K562 (cell line): Measurements from ENCODE around the gene GAB2. TPM values are rescaled to one million over a fixed set of nuclear protein-coding genes. Genes with fewer than 3 reads are reported as not detected.

Experiments
- ARID2 ChIP-seq: fragments of 450-650 bp; IDR thresholded peaks from 2 replicates; pipeline ENCODE4 v1.6.1; 2017; ENCODE audit warnings: antibody characterized with exemption, mild to moderate bottlenecking
- CHD2 ChIP-seq: IDR thresholded peaks from 2 replicates; pipeline ENCODE4 v1.6.1; 2011; ENCODE audit warnings: low read depth, low read length
- EGR1 ChIP-seq: fragments of 450-650 bp; conservative IDR thresholded peaks from 2 replicates; pipeline ENCODE4 v1.6.1; 2017; ENCODE audit warnings: mild to moderate bottlenecking
- HMG20A ChIP-seq: fragments of 450-650 bp; formaldehyde crosslinking; conservative IDR thresholded peaks from 2 replicates; pipeline ENCODE4 v1.4.0; 2020; ENCODE audit warnings: mild to moderate bottlenecking, mixed read lengths
- HMG20B ChIP-seq: fragments of 250-450 bp; sonication (Bioruptor Pico); IDR thresholded peaks from 2 replicates; pipeline ENCODE4 v1.5.0; 2021; ENCODE audit warnings: mild to moderate bottlenecking
- MAZ ChIP-seq, 2 experiments: fragments of 450-650 bp in 1 of 2; sonication (generic) in 1 of 2; formaldehyde crosslinking; IDR thresholded peaks in 1 of 2; conservative IDR thresholded peaks in 1 of 2; 2 replicates each; pipeline versions ENCODE4 v1.4.0 to v1.5.0; 2020; ENCODE audit warnings: mild to moderate bottlenecking in 1 of 2, missing genetic modification reagents in 1 of 2
- NELFE ChIP-seq: IDR thresholded peaks from 2 replicates; pipeline ENCODE4 v1.6.1; 2011; ENCODE audit warnings: mild to moderate bottlenecking; ENCODE audit not compliant: insufficient read depth, insufficient read length
- SRSF1 ChIP-seq: fragments of 200-400 bp; formaldehyde crosslinking; IDR thresholded peaks from 2 replicates; pipeline ENCODE4 v1.6.1; 2017; ENCODE audit warnings: mild to moderate bottlenecking, low read depth, low read length, moderate library complexity
- TGIF2 ChIP-seq: sonication (generic); formaldehyde crosslinking; IDR thresholded peaks from 2 replicates; pipeline ENCODE4 v1.8.1; 2022; ENCODE audit warnings: mild to moderate bottlenecking, missing genetic modification reagents, moderate library complexity
- XRCC3 ChIP-seq: fragments of 450-650 bp; IDR thresholded peaks from 2 replicates; pipeline ENCODE4 v1.6.1; 2017; ENCODE audit warnings: mild to moderate bottlenecking, moderate library complexity
- ZKSCAN1 ChIP-seq: fragments of 150-350 bp; IDR thresholded peaks from 2 replicates; pipeline ENCODE4 v1.6.1; 2016; ENCODE audit warnings: low read depth, low read length
- ZNF146 ChIP-seq: IDR thresholded peaks from one replicate; pipeline ENCODE4 v1.6.1; 2018; ENCODE audit warnings: missing compliant biosample characterization; ENCODE audit not compliant: unreplicated experiment
- ZNF239 ChIP-seq: fragments of 250-450 bp; sonication (Bioruptor Pico); IDR thresholded peaks from 2 replicates; pipeline ENCODE4 v1.4.0; 2020; ENCODE audit warnings: mild to moderate bottlenecking
- ZNF384 ChIP-seq: IDR thresholded peaks from 2 replicates; pipeline ENCODE4 v1.6.1; 2012; ENCODE audit warnings: low read depth, low read length, improper control_type of control experiment
- ZNF436 ChIP-seq: fragments of 250-450, 450-650 bp; sonication (Bioruptor Pico); formaldehyde crosslinking; IDR thresholded peaks from 2 replicates; pipeline ENCODE4 v1.7.0; 2020; ENCODE audit warnings: mild to moderate bottlenecking
- ZNF583 ChIP-seq: fragments of 250-450 bp; sonication (Bioruptor Pico); IDR thresholded peaks from 2 replicates; pipeline ENCODE4 v1.4.0; 2020
- ZNF589 ChIP-seq: fragments of 200-800 bp; sonication (Bioruptor generic); IDR thresholded peaks from 2 replicates; pipeline ENCODE4 v1.6.1; 2016; ENCODE audit warnings: low read depth, missing genetic modification characterization, missing compliant biosample characterization
- polyA plus RNA-seq, 8 experiments: library from polyadenylated mRNA; depleted of rRNA in 4 of 8; stranded (reverse) in 5 of 8; unstranded in 3 of 8; fragments of >200 nt; fragmentation: Nextera tagmentation in 2 of 8; fragmentation: Illumina TruSeq in 1 of 8; extraction: Ambion mirVana in 2 of 8; extraction: Trizol in 1 of 8; gene quantifications; 2 replicates each; pipeline versions ENCODE4 v1.2.1 to v1.2.3, GENCODE V29; 2011 to 2014; ENCODE audit warnings: inconsistent platforms in 1 of 8, missing spikeins in 1 of 8
- total RNA-seq, 7 experiments: library from RNA; depleted of rRNA in 6 of 7; stranded (reverse); fragments of >200 nt in 6 of 7; fragmentation: Illumina TruSeq in 2 of 7; extraction: Trizol in 2 of 7; gene quantifications; 2 replicates each; pipeline versions ENCODE4 v1.2.1 to v1.2.3, GENCODE V29; 2011 to 2021; ENCODE audit warnings: low replicate concordance in 1 of 7
- TF ChIP-seq, protein P1 (sequence below): fragments of 250-450 bp; sonication (Bioruptor Pico); IDR thresholded peaks from 2 replicates; pipeline ENCODE4 v1.4.0; 2020; ENCODE audit warnings: borderline replicate concordance
- TF ChIP-seq, protein P2 (sequence below), 2 experiments: fragments of 450-650 bp in 1 of 2; sonication (generic) in 1 of 2; formaldehyde crosslinking; conservative IDR thresholded peaks; 2 replicates each; pipeline versions ENCODE4 v1.4.0 to v1.8.1; 2020 to 2022; ENCODE audit warnings: mild to moderate bottlenecking in 1 of 2, missing genetic modification reagents in 1 of 2
- TF ChIP-seq, protein P3 (sequence below): fragments of 450-650 bp; IDR thresholded peaks from 2 replicates; pipeline ENCODE4 v1.6.1; 2017; ENCODE audit warnings: antibody characterized with exemption, mild to moderate bottlenecking
- TF ChIP-seq, protein P4 (sequence below): IDR thresholded peaks from 2 replicates; pipeline ENCODE4 v1.6.1; 2016; ENCODE audit warnings: missing genetic modification characterization, missing compliant biosample characterization

The GAB2 gene
- total and polyA plus RNA-seq, 9 of the 15 experiments (the other 6 are each of a cell fraction or from before 2014, with no cell fraction given) = 2.3 to 35.2 (median 16.1) TPM

DNA sequence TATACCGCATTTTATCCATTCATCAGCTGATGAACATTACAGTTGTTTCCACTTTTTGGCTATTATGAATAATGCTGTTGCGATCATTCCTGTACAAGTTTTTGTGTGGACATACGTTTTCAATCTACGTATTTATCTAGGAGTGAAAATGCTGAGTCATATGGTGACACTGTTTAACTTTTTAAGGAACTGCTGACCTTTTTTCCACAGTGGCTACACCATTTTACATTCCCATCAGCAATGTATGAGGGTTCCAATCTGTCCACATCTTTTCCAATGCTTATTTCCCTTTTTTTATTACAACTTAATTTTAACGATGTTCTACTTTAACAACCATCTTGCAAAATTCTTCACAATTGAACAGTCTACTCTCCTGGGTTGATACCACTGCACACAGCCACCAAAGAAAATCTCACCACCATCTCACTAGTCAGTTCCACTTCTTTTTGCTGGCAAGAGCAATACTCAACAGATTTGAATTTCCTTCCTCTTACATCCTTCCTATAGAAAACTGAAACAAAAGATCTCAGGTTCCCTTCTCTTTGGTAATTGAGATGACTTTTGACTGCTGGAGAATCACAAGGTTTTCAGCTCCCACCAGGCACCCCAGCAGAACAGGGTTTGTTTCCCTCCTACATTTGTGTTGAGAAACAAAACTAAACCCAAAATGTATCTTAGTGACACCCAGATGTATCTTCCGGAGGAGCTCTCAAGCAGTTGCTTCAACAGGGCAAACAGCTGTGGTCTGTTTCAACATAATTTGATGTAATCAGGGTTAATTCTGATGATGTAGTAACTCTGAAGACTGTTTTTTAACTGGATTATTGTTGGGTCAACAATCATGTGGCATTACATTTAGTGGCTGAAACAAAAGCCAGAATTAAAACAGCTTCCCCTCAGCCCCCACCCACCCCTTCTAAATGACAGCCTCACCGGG is 7.0 kb upstream of the GAB2 start (continued):
- TF ChIP-seq, protein P1, sequence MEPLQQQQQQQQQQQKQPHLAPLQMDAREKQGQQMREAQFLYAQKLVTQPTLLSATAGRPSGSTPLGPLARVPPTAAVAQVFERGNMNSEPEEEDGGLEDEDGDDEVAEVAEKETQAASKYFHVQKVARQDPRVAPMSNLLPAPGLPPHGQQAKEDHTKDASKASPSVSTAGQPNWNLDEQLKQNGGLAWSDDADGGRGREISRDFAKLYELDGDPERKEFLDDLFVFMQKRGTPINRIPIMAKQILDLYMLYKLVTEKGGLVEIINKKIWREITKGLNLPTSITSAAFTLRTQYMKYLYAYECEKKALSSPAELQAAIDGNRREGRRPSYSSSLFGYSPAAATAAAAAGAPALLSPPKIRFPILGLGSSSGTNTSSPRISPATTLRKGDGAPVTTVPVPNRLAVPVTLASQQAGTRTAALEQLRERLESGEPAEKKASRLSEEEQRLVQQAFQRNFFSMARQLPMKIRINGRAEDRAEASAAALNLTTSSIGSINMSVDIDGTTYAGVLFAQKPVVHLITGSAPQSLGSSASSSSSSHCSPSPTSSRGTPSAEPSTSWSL = no peak
- TF ChIP-seq ZNF384 = no peak
- no peak for TF ChIP-seq EGR1
- TF ChIP-seq, protein P2, sequence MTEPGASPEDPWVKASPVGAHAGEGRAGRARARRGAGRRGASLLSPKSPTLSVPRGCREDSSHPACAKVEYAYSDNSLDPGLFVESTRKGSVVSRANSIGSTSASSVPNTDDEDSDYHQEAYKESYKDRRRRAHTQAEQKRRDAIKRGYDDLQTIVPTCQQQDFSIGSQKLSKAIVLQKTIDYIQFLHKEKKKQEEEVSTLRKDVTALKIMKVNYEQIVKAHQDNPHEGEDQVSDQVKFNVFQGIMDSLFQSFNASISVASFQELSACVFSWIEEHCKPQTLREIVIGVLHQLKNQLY (CRISPR knock-in tag; conservative IDR thresholded peaks at IDR 0.05) = no peak
- no peak for TF ChIP-seq MAZ (CRISPR knock-in tag; conservative IDR thresholded peaks at IDR 0.05 in 1 of 2, IDR thresholded peaks at IDR 0.05 in 1 of 2)
- no peak for TF ChIP-seq SRSF1
- no peak for TF ChIP-seq ZKSCAN1
- TF ChIP-seq, protein P3, sequence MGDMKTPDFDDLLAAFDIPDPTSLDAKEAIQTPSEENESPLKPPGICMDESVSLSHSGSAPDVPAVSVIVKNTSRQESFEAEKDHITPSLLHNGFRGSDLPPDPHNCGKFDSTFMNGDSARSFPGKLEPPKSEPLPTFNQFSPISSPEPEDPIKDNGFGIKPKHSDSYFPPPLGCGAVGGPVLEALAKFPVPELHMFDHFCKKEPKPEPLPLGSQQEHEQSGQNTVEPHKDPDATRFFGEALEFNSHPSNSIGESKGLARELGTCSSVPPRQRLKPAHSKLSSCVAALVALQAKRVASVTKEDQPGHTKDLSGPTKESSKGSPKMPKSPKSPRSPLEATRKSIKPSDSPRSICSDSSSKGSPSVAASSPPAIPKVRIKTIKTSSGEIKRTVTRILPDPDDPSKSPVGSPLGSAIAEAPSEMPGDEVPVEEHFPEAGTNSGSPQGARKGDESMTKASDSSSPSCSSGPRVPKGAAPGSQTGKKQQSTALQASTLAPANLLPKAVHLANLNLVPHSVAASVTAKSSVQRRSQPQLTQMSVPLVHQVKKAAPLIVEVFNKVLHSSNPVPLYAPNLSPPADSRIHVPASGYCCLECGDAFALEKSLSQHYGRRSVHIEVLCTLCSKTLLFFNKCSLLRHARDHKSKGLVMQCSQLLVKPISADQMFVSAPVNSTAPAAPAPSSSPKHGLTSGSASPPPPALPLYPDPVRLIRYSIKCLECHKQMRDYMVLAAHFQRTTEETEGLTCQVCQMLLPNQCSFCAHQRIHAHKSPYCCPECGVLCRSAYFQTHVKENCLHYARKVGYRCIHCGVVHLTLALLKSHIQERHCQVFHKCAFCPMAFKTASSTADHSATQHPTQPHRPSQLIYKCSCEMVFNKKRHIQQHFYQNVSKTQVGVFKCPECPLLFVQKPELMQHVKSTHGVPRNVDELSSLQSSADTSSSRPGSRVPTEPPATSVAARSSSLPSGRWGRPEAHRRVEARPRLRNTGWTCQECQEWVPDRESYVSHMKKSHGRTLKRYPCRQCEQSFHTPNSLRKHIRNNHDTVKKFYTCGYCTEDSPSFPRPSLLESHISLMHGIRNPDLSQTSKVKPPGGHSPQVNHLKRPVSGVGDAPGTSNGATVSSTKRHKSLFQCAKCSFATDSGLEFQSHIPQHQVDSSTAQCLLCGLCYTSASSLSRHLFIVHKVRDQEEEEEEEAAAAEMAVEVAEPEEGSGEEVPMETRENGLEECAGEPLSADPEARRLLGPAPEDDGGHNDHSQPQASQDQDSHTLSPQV = peak; percentile 90
- TF ChIP-seq ARID2 = no peak; the same call in 1 of the 2 replicates
- TF ChIP-seq ZNF589 (CRISPR knock-in tag) = no peak
- TF ChIP-seq TGIF2 (CRISPR knock-in tag) = no peak
- no peak for TF ChIP-seq ZNF583
- no peak for TF ChIP-seq ZNF436 (CRISPR knock-in tag)
- no peak for TF ChIP-seq NELFE
- TF ChIP-seq ZNF239 (CRISPR knock-in tag) = peak; percentile 26; the same call in 1 of the 2 replicates
- TF ChIP-seq, protein P4, sequence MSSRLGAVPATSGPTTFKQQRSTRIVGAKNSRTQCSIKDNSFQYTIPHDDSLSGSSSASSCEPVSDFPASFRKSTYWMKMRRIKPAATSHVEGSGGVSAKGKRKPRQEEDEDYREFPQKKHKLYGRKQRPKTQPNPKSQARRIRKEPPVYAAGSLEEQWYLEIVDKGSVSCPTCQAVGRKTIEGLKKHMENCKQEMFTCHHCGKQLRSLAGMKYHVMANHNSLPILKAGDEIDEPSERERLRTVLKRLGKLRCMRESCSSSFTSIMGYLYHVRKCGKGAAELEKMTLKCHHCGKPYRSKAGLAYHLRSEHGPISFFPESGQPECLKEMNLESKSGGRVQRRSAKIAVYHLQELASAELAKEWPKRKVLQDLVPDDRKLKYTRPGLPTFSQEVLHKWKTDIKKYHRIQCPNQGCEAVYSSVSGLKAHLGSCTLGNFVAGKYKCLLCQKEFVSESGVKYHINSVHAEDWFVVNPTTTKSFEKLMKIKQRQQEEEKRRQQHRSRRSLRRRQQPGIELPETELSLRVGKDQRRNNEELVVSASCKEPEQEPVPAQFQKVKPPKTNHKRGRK (tag) = no peak
- no peak for TF ChIP-seq CHD2
- no peak for TF ChIP-seq HMG20A (CRISPR knock-in tag)
- 0 out of 2 replicates have a peak, but pooled peaks have one; percentile 10 for TF ChIP-seq HMG20B
- TF ChIP-seq ZNF146 (CRISPR knock-in tag) = no peak
- no peak for TF ChIP-seq XRCC3
